GM18498 (cell line): ENCODE measurements around the gene IL12RB1.
"Not testable (repeated sequence)": the region's sequence is repeated elsewhere in the genome, so short reads cannot be mapped to it uniquely, and the experiment has no call there.

ENCODE experiments used
- ATAC-seq: cut with Tn5 transposase; IDR thresholded peaks from one replicate; pipeline ENCODE4 v1.9.1; 2021; ENCODE audit warnings: mild to moderate bottlenecking, moderate library complexity; ENCODE audit not compliant: unreplicated experiment

The IL12RB1 gene

GRCh38 chr19:18112989-18113478, 26.3 kb upstream of the IL12RB1 start:
- no peak for ATAC-seq

GRCh38 chr19:18110609-18111232, 24.0 kb upstream of the IL12RB1 start:
- no peak for ATAC-seq

- peak; percentile 43 for ATAC-seq
Observed at GRCh38 chr19:18109733-18110608, 23.2 kb upstream of the IL12RB1 start.

GRCh38 chr19:18109341-18109732, 22.6 kb upstream of the IL12RB1 start:
- ATAC-seq = no peak

- ATAC-seq = no peak
Observed at GRCh38 chr19:18108897-18109296, 22.2 kb upstream of the IL12RB1 start.

- ATAC-seq = no peak
Observed at GRCh38 chr19:18107235-18107634, 20.5 kb upstream of the IL12RB1 start.

GRCh38 chr19:18105259-18105658, 18.5 kb upstream of the IL12RB1 start:
- not testable (repeated sequence) for ATAC-seq

GRCh38 chr19:18104793-18105131, 18.0 kb upstream of the IL12RB1 start:
- no peak for ATAC-seq

- ATAC-seq = no peak
Observed at GRCh38 chr19:18102916-18103542, 16.3 kb upstream of the IL12RB1 start.

- no peak for ATAC-seq
Observed at GRCh38 chr19:18101268-18101667, 14.5 kb upstream of the IL12RB1 start.

- no peak for ATAC-seq
Observed at GRCh38 chr19:18100710-18101109, 14.0 kb upstream of the IL12RB1 start.

- no peak for ATAC-seq
Observed at GRCh38 chr19:18099623-18099995, 12.9 kb upstream of the IL12RB1 start.

- peak; percentile 52 for ATAC-seq
Observed at GRCh38 chr19:18098891-18099622, 12.3 kb upstream of the IL12RB1 start.

- ATAC-seq = no peak
Observed at GRCh38 chr19:18097993-18098890, 11.5 kb upstream of the IL12RB1 start.

GRCh38 chr19:18097217-18097992, 10.7 kb upstream of the IL12RB1 start, which contains the start of gene MAST3:
MAST3 (plus strand) TSS chr19:18097778; CDS start chr19:18097793, 15 bp downstream.
- ATAC-seq = peak; percentile 57

GRCh38 chr19:18096258-18096657, 9.5 kb upstream of the IL12RB1 start:
- no peak for ATAC-seq

- no peak for ATAC-seq
Observed at GRCh38 chr19:18093439-18094161, 6.9 kb upstream of the IL12RB1 start.

- ATAC-seq = no peak
Observed at GRCh38 chr19:18091217-18091608, 4.5 kb upstream of the IL12RB1 start.
